Endothelial cell of umbilical vein (primary cell): ENCODE results near the gene AFDN. TPM values are rescaled to one million over a fixed set of nuclear protein-coding genes. Genes with fewer than 3 reads are reported as not detected.

Experiments
- BruUV-seq: library from RNA; stranded (reverse); fragments of 400-500 nt; replicated peaks from 2 replicates; lab custom pipeline; 2021; lab: Mats Ljungman, UMichigan
- CTCF ChIA-PET: fragments of 300-600, 350-600 bp; sonication (Branson Sonifier 250); formaldehyde crosslinking; loops from one replicate; lab custom pipeline; 2021; ENCODE audit warnings: antibody characterized with exemption, inconsistent platforms; lab: Charles Lee
- POLR2A ChIA-PET: fragments of 300-600, 350-600 bp; sonication (Branson Sonifier 250); formaldehyde crosslinking; loops from one replicate; lab custom pipeline; 2021; ENCODE audit warnings: antibody characterized with exemption, inconsistent platforms; lab: Charles Lee
- DNase-seq: peaks from one replicate; pipeline ENCODE4 v3.0.0-alpha.2; 2011; ENCODE audit warnings: low read depth, low spot score
- FAIRE-seq: peaks from 2 replicates; lab custom pipeline; 2011; peaks lifted over from hg19 to GRCh38; lab: Jason Lieb, UNC
- H2AFZ ChIP-seq: 2 replicates; pipeline ENCODE4 v1.6.0; 2012; ENCODE audit warnings: low read depth, low read length, control low read depth, inconsistent platforms
- H3K27ac ChIP-seq: 2 replicates; pipeline ENCODE4 v1.5.1; 2011; ENCODE audit warnings: low read depth, mild to moderate bottlenecking, control low read depth, low read length, moderate library complexity; ENCODE audit not compliant: insufficient read depth
- H3K27me3 ChIP-seq, 2 experiments: 2 replicates each; pipeline versions ENCODE4 v1.6.0 to v1.6.1; 2011; ENCODE audit warnings: low read length in 2 of 2, mixed read lengths in 1 of 2; ENCODE audit not compliant: control insufficient read depth in 2 of 2, insufficient read depth in 2 of 2
- H3K36me3 ChIP-seq, 2 experiments: 2 replicates in 1 of 2; 3 replicates in 1 of 2; pipeline ENCODE4 v1.5.1; 2011; ENCODE audit warnings: low read length in 2 of 2, mild to moderate bottlenecking in 1 of 2, moderate library complexity in 1 of 2; ENCODE audit not compliant: control insufficient read depth in 2 of 2, insufficient read depth in 2 of 2; ENCODE audit errors: extremely low read depth in 1 of 2
- H3K4me1 ChIP-seq: 3 replicates; pipeline ENCODE4 v1.5.1; 2011; ENCODE audit warnings: mild to moderate bottlenecking, low read length; ENCODE audit not compliant: control insufficient read depth, insufficient read depth; ENCODE audit errors: extremely low read depth
- H3K4me2 ChIP-seq: 2 replicates; pipeline ENCODE4 v1.6.1; 2011; ENCODE audit warnings: low read length, control low read depth, mixed read lengths; ENCODE audit not compliant: insufficient read depth
- H3K4me3 ChIP-seq, 3 experiments: fragments of 200-600 bp in 1 of 3; sonication (generic), shearing (Covaris generic) in 1 of 3; replicated peaks in 1 of 3; 2 replicates each; pipeline ENCODE4 v1.5.1; 2011 to 2016; ENCODE audit warnings: control low read depth in 3 of 3, low read length in 3 of 3, mild to moderate bottlenecking in 2 of 3, inconsistent platforms in 1 of 3, low read depth in 1 of 3, moderate library complexity in 1 of 3; ENCODE audit not compliant: insufficient read depth in 1 of 3
- H3K79me2 ChIP-seq: 2 replicates; pipeline ENCODE4 v1.6.0; 2012; ENCODE audit warnings: low read length, inconsistent platforms; ENCODE audit not compliant: control insufficient read depth, insufficient read depth
- H3K9ac ChIP-seq: replicated peaks from 2 replicates; pipeline ENCODE3; 2011; ENCODE audit warnings: low read length, control low read depth; ENCODE audit not compliant: insufficient read depth; ENCODE audit errors: extremely low read depth
- H3K9me1 ChIP-seq: replicated peaks from 3 replicates; pipeline ENCODE4 v1.6.0; 2011; ENCODE audit warnings: mild to moderate bottlenecking, low read length; ENCODE audit not compliant: control insufficient read depth, insufficient read depth; ENCODE audit errors: extremely low read depth
- H3K9me3 ChIP-seq: replicated peaks from 2 replicates; pipeline ENCODE4 v1.5.1; 2012; ENCODE audit warnings: low read length, inconsistent platforms; ENCODE audit not compliant: control insufficient read depth, insufficient read depth
- H4K20me1 ChIP-seq: replicated peaks from 2 replicates; pipeline ENCODE3; 2011; ENCODE audit warnings: mild to moderate bottlenecking, low read length; ENCODE audit not compliant: control insufficient read depth, insufficient read depth; ENCODE audit errors: extremely low read depth
- EZH2 ChIP-seq: IDR thresholded peaks from 2 replicates; pipeline ENCODE4 v1.6.1; 2012; ENCODE audit warnings: borderline replicate concordance, low read depth, mild to moderate bottlenecking, moderate library complexity, low read length, inconsistent platforms; ENCODE audit not compliant: severe bottlenecking
- FOS ChIP-seq: IDR thresholded peaks from 2 replicates; pipeline ENCODE4 v1.6.1; 2011; ENCODE audit warnings: mild to moderate bottlenecking, low read length, moderate library complexity, borderline replicate concordance; ENCODE audit not compliant: insufficient read depth
- JUN ChIP-seq: IDR thresholded peaks from 2 replicates; pipeline ENCODE4 v1.6.1; 2011; ENCODE audit warnings: borderline replicate concordance, low read depth; ENCODE audit not compliant: insufficient read length, insufficient read depth
- dilution Hi-C: fragments of 300-500 bp; cut with MboI; formaldehyde crosslinking; loops from one replicate; pipeline ENCODE4 v1.15.0; 2019; ENCODE audit warnings: low sequenced_read_pairs; ENCODE audit not compliant: extremely low pct_ligation_motif_present
- intact Hi-C: fragments of 100-400 bp; cut with micrococcal nuclease; formaldehyde crosslinking; loops from one replicate; pipeline ENCODE4 v1.10.0; 2022
- polyA plus RNA-seq, 4 experiments: library from polyadenylated mRNA; depleted of rRNA in 3 of 4; stranded (reverse) in 3 of 4; unstranded in 1 of 4; fragments of >200 nt; gene quantifications; 2 replicates each; pipeline versions ENCODE4 v1.2.1 to v1.2.3, GENCODE V29; 2011 to 2012; ENCODE audit warnings: missing spikeins in 1 of 4
- total RNA-seq: library from RNA; stranded (reverse); gene quantifications from 2 replicates; pipeline ENCODE4 v1.2.3, GENCODE V29; 2021
- TF ChIP-seq, protein P1 (sequence below), 2 donors: IDR thresholded peaks; 1 replicate in 1 of 2; 2 replicates in 1 of 2; pipeline ENCODE4 v1.5.1; 2011; ENCODE audit warnings: low read length in 2 of 2, mild to moderate bottlenecking in 2 of 2, moderate library complexity in 2 of 2, control low read depth in 1 of 2, inconsistent platforms in 1 of 2, low read depth in 1 of 2; ENCODE audit not compliant: insufficient read depth in 1 of 2; ENCODE audit errors: extremely low read depth in 1 of 2

AFDN gene
- total and polyA plus RNA-seq, 2 donors (not counting 3 experiments of a cell fraction or from before 2014, with no cell fraction given) = 31.0 to 134 TPM

DNA sequence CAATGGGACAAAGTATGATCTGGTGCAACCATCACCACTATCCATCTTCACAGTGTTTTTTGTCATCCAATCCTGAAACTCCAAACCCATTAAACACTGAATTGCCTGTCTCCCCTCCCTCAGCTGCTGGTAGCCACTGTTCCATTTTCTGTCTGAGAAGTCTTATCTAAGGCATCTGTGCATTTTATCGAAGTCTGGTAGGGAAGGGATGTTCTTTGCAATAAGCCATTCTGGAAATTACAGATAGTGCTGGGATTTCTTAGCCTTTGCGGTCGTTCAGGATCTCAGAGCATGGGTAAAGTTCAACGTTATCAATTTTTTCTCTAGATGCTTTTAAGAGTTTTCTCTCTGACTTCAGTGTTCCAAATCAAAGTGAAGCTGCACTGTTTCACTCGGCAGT lies 194.9 kb downstream of the AFDN start:
- peaks cover 0 to 3% of the 10 kb centered on the region in 2 experiments for H3K27me3 ChIP-seq
- H3K9me3 ChIP-seq = no peaks in the 10 kb centered on the region
- no TSS peak for BruUV-seq
- no peaks in the 10 kb centered on the region for H4K20me1 ChIP-seq
- H2AFZ ChIP-seq = no peak overlapping the region
- H3K4me3 ChIP-seq = no peak overlapping the region
- TF ChIP-seq, protein P1, sequence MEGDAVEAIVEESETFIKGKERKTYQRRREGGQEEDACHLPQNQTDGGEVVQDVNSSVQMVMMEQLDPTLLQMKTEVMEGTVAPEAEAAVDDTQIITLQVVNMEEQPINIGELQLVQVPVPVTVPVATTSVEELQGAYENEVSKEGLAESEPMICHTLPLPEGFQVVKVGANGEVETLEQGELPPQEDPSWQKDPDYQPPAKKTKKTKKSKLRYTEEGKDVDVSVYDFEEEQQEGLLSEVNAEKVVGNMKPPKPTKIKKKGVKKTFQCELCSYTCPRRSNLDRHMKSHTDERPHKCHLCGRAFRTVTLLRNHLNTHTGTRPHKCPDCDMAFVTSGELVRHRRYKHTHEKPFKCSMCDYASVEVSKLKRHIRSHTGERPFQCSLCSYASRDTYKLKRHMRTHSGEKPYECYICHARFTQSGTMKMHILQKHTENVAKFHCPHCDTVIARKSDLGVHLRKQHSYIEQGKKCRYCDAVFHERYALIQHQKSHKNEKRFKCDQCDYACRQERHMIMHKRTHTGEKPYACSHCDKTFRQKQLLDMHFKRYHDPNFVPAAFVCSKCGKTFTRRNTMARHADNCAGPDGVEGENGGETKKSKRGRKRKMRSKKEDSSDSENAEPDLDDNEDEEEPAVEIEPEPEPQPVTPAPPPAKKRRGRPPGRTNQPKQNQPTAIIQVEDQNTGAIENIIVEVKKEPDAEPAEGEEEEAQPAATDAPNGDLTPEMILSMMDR (IDR thresholded peaks at IDR 0.05; ENCODE audit: extremely low read depth in 1 of 2, insufficient read depth in 1 of 2, low read depth in 1 of 2, low read length in 2 of 2) = no peak
- TF ChIP-seq EZH2 (no peak), JUN (no peak), FOS (no peak)
- H3K4me2 ChIP-seq = no peak overlapping the region
- dilution Hi-C loops = no loop called here
- DNase-seq = no peak
- intact Hi-C loops = no loop called here
- H3K9ac ChIP-seq = no peak overlapping the region
- no peaks in the 10 kb centered on the region for H3K79me2 ChIP-seq
- H3K36me3 ChIP-seq = no peaks in the 10 kb centered on the region
- POLR2A ChIA-PET = no interaction called here
- no peak overlapping the region for H3K27ac ChIP-seq
- CTCF ChIA-PET = no interaction called here
- FAIRE-seq = no peak
- H3K4me1 ChIP-seq = no peaks in the 10 kb centered on the region
- H3K9me1 ChIP-seq = no peaks in the 10 kb centered on the region

Other genes starting within 250 kb of the AFDN start
- gene KIF25, start 170.8 kb downstream of the AFDN start, total RNA-seq = not detected in 2 replicates
- not detected in 2 replicates for gene KIF25, start 170.8 kb downstream of the AFDN start, polyA plus RNA-seq